IPS DF 19.7 (cell line): ENCODE results near the gene PTPN22.

Experiments
- DNase-seq: peaks from one replicate; pipeline ENCODE4 v3.0.0-alpha.2; 2013; ENCODE audit warnings: low read depth, low spot score

Gene PTPN22

GRCh38 chr1:113887402-113888175 is 16.1 kb upstream of the PTPN22 start, which contains the start of gene BCL2L15:
BCL2L15 (minus strand) TSS chr1:113887581; CDS start chr1:113887375, 206 bp downstream.
- no peak for DNase-seq

- no peak for DNase-seq
Observed at GRCh38 chr1:113886417-113887401, 15.2 kb upstream of the PTPN22 start.

- DNase-seq, result no peak
Observed at GRCh38 chr1:113881661-113882060, 10.1 kb upstream of the PTPN22 start.

- DNase-seq, result no peak
Observed at GRCh38 chr1:113879739-113880038, 8.2 kb upstream of the PTPN22 start.

GRCh38 chr1:113876176-113876575 is 4.7 kb upstream of the PTPN22 start:
- no peak for DNase-seq

- no peak for DNase-seq
Observed at GRCh38 chr1:113875714-113876113, 4.2 kb upstream of the PTPN22 start.

GRCh38 chr1:113874012-113874879 is 2.7 kb upstream of the PTPN22 start:
- peak; percentile 5 for DNase-seq

- no peak for DNase-seq
Observed at GRCh38 chr1:113872219-113872935, 865 bp upstream of the PTPN22 start.

GRCh38 chr1:113870778-113871177 is 734 bp downstream of the PTPN22 start:
- DNase-seq, result no peak

GRCh38 chr1:113868387-113869083 is 3.0 kb downstream of the PTPN22 start:
- no peak for DNase-seq

GRCh38 chr1:113861641-113862040 is 9.9 kb downstream of the PTPN22 start:
- no peak for DNase-seq

GRCh38 chr1:113860891-113861290 is 10.6 kb downstream of the PTPN22 start:
- DNase-seq, result no peak

- DNase-seq, result no peak
Observed at GRCh38 chr1:113859478-113860175, 11.9 kb downstream of the PTPN22 start.

GRCh38 chr1:113858982-113859381 is 12.5 kb downstream of the PTPN22 start:
- no peak for DNase-seq

- no peak for DNase-seq
Observed at GRCh38 chr1:113858418-113858817, 13.1 kb downstream of the PTPN22 start.

GRCh38 chr1:113857776-113858175 is 13.7 kb downstream of the PTPN22 start:
- DNase-seq, result no peak

- no peak for DNase-seq
Observed at GRCh38 chr1:113856401-113856790, 15.1 kb downstream of the PTPN22 start.

GRCh38 chr1:113855630-113856400 is 15.7 kb downstream of the PTPN22 start:
- DNase-seq, result no peak

GRCh38 chr1:113854234-113854633 is 17.3 kb downstream of the PTPN22 start:
- DNase-seq, result no peak
